ENCODE measurements around the gene ERFE. TPM values are rescaled to one million over a fixed set of nuclear protein-coding genes. Genes with fewer than 3 reads are reported as not detected.
A peak's percentile ranks its signal among the peaks of the same experiment; 100 is the strongest.

The ERFE gene
- total RNA-seq, 2 donors from 2014 or later: 7.7 TPM; not detected in 1

DNA sequence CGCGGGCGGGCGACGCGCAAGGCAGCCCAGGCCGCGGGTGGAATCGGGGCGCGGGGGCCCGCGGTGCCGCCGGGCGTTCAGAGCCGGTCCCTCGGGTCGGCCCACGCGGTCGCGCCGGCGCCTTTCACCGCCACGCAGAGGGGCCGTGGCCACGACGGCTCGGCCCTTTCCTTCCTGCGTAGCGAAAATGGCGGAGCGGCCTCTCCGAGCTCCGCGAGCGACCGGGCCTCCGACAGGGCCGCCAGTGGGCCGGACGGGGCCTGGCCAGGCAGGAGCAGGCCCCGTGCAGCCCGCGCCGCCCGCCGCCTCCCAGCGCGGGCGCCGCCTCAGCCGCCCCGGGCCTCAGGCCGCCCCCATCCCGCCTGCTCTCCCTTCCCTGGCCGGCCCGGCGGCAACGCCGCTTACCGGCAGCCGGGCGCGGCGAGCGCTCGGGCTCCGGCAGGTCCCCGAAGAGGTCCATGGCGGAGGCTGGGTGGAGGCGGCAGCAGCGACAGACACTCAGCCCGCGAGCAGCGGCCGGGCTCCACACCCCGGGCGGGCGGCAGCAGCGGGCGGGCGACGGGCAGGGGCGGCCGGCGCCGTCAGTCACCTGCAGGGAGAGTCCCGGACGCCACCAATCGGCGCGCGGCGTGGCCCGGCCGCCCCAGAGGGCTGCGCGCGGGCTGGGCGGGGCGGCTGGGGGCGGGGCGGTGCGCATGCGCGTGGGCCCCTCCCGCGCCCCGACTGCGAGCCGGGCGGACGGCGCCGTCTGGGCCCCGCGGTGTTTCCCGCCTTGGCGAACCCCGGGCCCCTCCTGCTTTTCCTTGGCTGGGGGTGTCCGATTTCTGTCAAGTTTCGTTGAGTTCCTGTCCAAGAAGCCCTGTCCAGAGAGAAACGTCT, 44.6 kb downstream of the ERFE start, which contains the start of gene ILKAP:
Gene ILKAP, minus strand, starts transcription at position 602 of the 879 bp plus-strand sequence. Its CDS starts 142 bp downstream, at position 460.
- WGBS: 0% methylated on average over 85 of the region's 126 CpGs
- Histone ChIP-seq H3K27me3 (replicated peaks; ENCODE audit: insufficient read depth) (no peaks in the 10 kb centered on the region), H3K4me1 (replicated peaks) (peaks cover 6% of the 10 kb centered on the region), H3K4me3 (peak within 1 kb of the TSS; percentile 85 to 95), H3K9me3 (no peaks in the 10 kb centered on the region), H3K27ac (peak within 1 kb of the TSS; percentile 83 to 93), H3K36me3 (no peaks in the 10 kb centered on the region)
- TF ChIP-seq POLR2AphosphoS5 (IDR thresholded peaks at IDR 0.05) (peak; percentile 13), POLR2A (IDR thresholded peaks at IDR 0.05) (peak; percentile 78)
- TF ChIP-seq, protein P1, sequence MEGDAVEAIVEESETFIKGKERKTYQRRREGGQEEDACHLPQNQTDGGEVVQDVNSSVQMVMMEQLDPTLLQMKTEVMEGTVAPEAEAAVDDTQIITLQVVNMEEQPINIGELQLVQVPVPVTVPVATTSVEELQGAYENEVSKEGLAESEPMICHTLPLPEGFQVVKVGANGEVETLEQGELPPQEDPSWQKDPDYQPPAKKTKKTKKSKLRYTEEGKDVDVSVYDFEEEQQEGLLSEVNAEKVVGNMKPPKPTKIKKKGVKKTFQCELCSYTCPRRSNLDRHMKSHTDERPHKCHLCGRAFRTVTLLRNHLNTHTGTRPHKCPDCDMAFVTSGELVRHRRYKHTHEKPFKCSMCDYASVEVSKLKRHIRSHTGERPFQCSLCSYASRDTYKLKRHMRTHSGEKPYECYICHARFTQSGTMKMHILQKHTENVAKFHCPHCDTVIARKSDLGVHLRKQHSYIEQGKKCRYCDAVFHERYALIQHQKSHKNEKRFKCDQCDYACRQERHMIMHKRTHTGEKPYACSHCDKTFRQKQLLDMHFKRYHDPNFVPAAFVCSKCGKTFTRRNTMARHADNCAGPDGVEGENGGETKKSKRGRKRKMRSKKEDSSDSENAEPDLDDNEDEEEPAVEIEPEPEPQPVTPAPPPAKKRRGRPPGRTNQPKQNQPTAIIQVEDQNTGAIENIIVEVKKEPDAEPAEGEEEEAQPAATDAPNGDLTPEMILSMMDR (IDR thresholded peaks at IDR 0.05): no peak
- peak; percentile 88 for DNase-seq (ENCODE audit: low spot score)
- intact Hi-C loops (cut with DNase I): no loop called here

- H3K27ac ChIP-seq: peak overlapping the region; percentile 70 to 93
- H3K9me3 ChIP-seq: no peaks in the 10 kb centered on the region
- DNase-seq (ENCODE audit: low spot score): no peak
- intact Hi-C loops (cut with DNase I): no loop called here
- H3K27me3 ChIP-seq (replicated peaks; ENCODE audit: insufficient read depth): no peaks in the 10 kb centered on the region
- H3K36me3 ChIP-seq: no peaks in the 10 kb centered on the region
- peaks cover 6% of the 10 kb centered on the region for H3K4me1 ChIP-seq (replicated peaks)
- TF ChIP-seq POLR2A (IDR thresholded peaks at IDR 0.05): no peak
- TF ChIP-seq, protein P1 (IDR thresholded peaks at IDR 0.05): no peak
- H3K4me3 ChIP-seq: peak overlapping the region; percentile 85 to 95
- 56% methylated on average over 18 of the region's 18 CpGs for WGBS
Observed at GRCh38 chr2:238203973-238204683, 45.4 kb downstream of the ERFE start.

DNA sequence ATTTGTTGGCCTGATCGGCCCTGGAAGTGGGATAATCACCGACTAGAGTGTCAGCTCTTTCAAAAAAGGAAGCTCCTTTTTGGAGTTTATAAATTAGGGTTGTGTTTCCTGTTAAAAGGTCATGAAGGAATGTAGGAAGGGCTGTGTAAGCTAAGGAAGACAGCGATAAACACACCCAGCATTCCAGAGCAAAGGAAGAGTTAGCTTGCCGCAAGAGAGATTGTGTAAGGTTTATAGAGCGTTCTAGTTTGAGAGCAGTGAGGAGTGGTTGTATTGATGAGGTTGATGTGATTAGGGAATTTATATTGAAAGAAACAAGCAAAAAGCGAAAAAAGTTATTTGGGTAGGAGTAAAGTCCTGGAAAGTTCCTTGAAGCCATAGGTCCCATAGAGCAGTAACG, 48.2 kb downstream of the ERFE start:
- DNase-seq (ENCODE audit: low spot score): no peak
- no peak for TF ChIP-seq POLR2AphosphoS5 (IDR thresholded peaks at IDR 0.05)
- TF ChIP-seq, protein P1 (IDR thresholded peaks at IDR 0.05): no peak
- TF ChIP-seq POLR2A (IDR thresholded peaks at IDR 0.05): no peak
- 75% methylated on average over 7 of the region's 7 CpGs for WGBS
- Histone ChIP-seq H3K9me3 (no peaks in the 10 kb centered on the region), H3K4me1 (replicated peaks) (peaks cover 3% of the 10 kb centered on the region), H3K27me3 (replicated peaks; ENCODE audit: insufficient read depth) (no peaks in the 10 kb centered on the region), H3K36me3 (no peaks in the 10 kb centered on the region), H3K4me3 (no peak overlapping the region), H3K27ac (no peak overlapping the region)
- intact Hi-C loops (cut with DNase I): no loop called here

DNA sequence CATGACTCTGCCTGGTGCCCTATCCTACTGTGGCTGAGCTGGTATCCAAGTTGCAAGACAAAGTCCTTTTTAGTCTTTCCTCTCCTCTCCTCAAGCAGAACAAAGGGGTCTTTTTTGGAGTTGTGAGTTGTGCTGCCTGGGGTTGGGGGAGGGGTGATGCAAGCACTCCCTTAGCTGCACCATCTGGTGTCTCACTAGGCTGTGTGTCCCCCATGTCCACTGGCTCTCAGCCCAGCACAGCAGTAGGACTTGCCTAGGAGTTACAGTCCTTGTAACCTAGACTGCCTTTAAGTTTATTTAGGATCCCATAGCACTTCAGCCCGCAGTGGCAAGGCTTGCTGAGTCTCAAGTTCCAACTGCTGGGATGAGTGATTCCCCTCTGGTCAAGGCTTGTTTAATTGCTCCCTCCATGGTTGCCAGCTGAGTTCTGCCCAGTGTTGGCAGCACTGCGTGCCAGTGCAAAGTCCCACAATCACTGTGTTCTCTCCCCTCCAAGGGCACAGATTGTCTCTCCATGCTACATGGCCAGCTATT, 57.9 kb downstream of the ERFE start:
- no peaks in the 10 kb centered on the region for H3K27me3 ChIP-seq (replicated peaks; ENCODE audit: insufficient read depth)
- no peak overlapping the region for H3K27ac ChIP-seq
- intact Hi-C loops (cut with DNase I): no loop called here
- H3K9me3 ChIP-seq: no peaks in the 10 kb centered on the region
- TF ChIP-seq POLR2AphosphoS5 (IDR thresholded peaks at IDR 0.05): no peak
- TF ChIP-seq POLR2A (IDR thresholded peaks at IDR 0.05): no peak
- TF ChIP-seq, protein P1 (IDR thresholded peaks at IDR 0.05): no peak
- no peak for DNase-seq (ENCODE audit: low spot score)
- WGBS: 42% methylated on average over 2 of the region's 2 CpGs
- H3K36me3 ChIP-seq: no peaks in the 10 kb centered on the region
- H3K4me1 ChIP-seq (replicated peaks): no peaks in the 10 kb centered on the region
- H3K4me3 ChIP-seq: no peak overlapping the region

Other genes with a start within 250 kb of the ERFE start
- gene UBE2F, start 192.0 kb upstream of the ERFE start, total RNA-seq: 10 to 100 TPM; 45.2 to 73.2 TPM
- gene SCLY, start 98.0 kb upstream of the ERFE start, total RNA-seq: 10 to 100 TPM; 11.5 to 16.1 TPM
- gene ESPNL, start 58.6 kb upstream of the ERFE start, total RNA-seq: 1 to 10 TPM in 1 of 2 donors, under 1 TPM in 1; 0.68 to 3.9 TPM
- 1 to 10 TPM in 1 of 2 donors, under 1 TPM in 1; 0.23 to 1.9 TPM for gene KLHL30, start 20.3 kb upstream of the ERFE start, total RNA-seq
- 10 to 100 TPM; 33.6 to 41.8 TPM for gene ILKAP, start 44.7 kb downstream of the ERFE start, total RNA-seq
- gene HES6, start 81.1 kb downstream of the ERFE start, total RNA-seq: 10 to 100 TPM in 1 of 2 donors, 1 to 10 TPM in 1; 2.9 to 17.7 TPM
- 10 to 100 TPM; 24.0 to 53.1 TPM for gene PER2, start 129.6 kb downstream of the ERFE start, total RNA-seq
- 10 to 100 TPM; 14.4 to 18.5 TPM for gene TRAF3IP1, start 161.5 kb downstream of the ERFE start, total RNA-seq